ENCODE measurements around the gene RNH1. TPM values are rescaled to one million over a fixed set of nuclear protein-coding genes. Genes with fewer than 3 reads are reported as not detected.

RNH1 gene
- total RNA-seq, 1 donor from 2014 or later: 237 TPM

GRCh38 chr11:488579-488978 lies 18.5 kb downstream of the RNH1 start:
- peaks cover 5% of the 10 kb centered on the region for H3K4me1 ChIP-seq
- ATAC-seq (no peak), DNase-seq (no peak)
- H3K27me3 ChIP-seq (ENCODE audit: low read depth): no peaks in the 10 kb centered on the region
- H3K9me3 ChIP-seq: no peaks in the 10 kb centered on the region
- intact Hi-C loops (cut with DNase I): no loop called here
- H3K4me3 ChIP-seq: no peak overlapping the region
- no peak for TF ChIP-seq CTCF (IDR thresholded peaks at IDR 0.05)
- no peak overlapping the region for H3K27ac ChIP-seq
- peaks cover 39% of the 10 kb centered on the region for H3K36me3 ChIP-seq

GRCh38 chr11:488062-488461 lies 19.0 kb downstream of the RNH1 start:
- Histone ChIP-seq H3K27me3 (ENCODE audit: low read depth) (no peaks in the 10 kb centered on the region), H3K27ac (no peak overlapping the region), H3K9me3 (no peaks in the 10 kb centered on the region), H3K4me1 (peaks cover 6% of the 10 kb centered on the region), H3K4me3 (no peak overlapping the region), H3K36me3 (peaks cover 34% of the 10 kb centered on the region)
- intact Hi-C loops (cut with DNase I): no loop called here
- no peak for TF ChIP-seq CTCF (IDR thresholded peaks at IDR 0.05)
- no peak for DNase-seq
- no peak for ATAC-seq

GRCh38 chr11:487571-488021 lies 19.4 kb downstream of the RNH1 start:
- DNase-seq: no peak
- no peak overlapping the region for H3K4me3 ChIP-seq
- TF ChIP-seq CTCF (IDR thresholded peaks at IDR 0.05): no peak
- no peak for ATAC-seq
- intact Hi-C loops (cut with DNase I): no loop called here
- no peaks in the 10 kb centered on the region for H3K9me3 ChIP-seq
- H3K27me3 ChIP-seq (ENCODE audit: low read depth): no peaks in the 10 kb centered on the region
- H3K36me3 ChIP-seq: peaks cover 29% of the 10 kb centered on the region
- no peak overlapping the region for H3K27ac ChIP-seq
- peaks cover 6% of the 10 kb centered on the region for H3K4me1 ChIP-seq

- no peak overlapping the region for H3K27ac ChIP-seq
- ATAC-seq (no peak), DNase-seq (no peak)
- no peak for TF ChIP-seq CTCF (IDR thresholded peaks at IDR 0.05)
- no peaks in the 10 kb centered on the region for H3K9me3 ChIP-seq
- peaks cover 24% of the 10 kb centered on the region for H3K36me3 ChIP-seq
- H3K27me3 ChIP-seq (ENCODE audit: low read depth): no peaks in the 10 kb centered on the region
- peaks cover 6% of the 10 kb centered on the region for H3K4me1 ChIP-seq
- H3K4me3 ChIP-seq: no peak overlapping the region
- intact Hi-C loops (cut with DNase I): no loop called here
Observed at GRCh38 chr11:486189-486588, 20.9 kb downstream of the RNH1 start.

- Histone ChIP-seq H3K27me3 (ENCODE audit: low read depth) (no peaks in the 10 kb centered on the region), H3K4me1 (peaks cover 6% of the 10 kb centered on the region), H3K27ac (no peak overlapping the region), H3K36me3 (peaks cover 9% of the 10 kb centered on the region), H3K9me3 (no peaks in the 10 kb centered on the region), H3K4me3 (no peak overlapping the region)
- intact Hi-C loops (cut with DNase I): no loop called here
- DNase-seq: no peak
- ATAC-seq: peak in 1 of 2 donors; percentile 7
- no peak for TF ChIP-seq CTCF (IDR thresholded peaks at IDR 0.05)
Observed at GRCh38 chr11:484616-485015, 22.4 kb downstream of the RNH1 start.

GRCh38 chr11:479311-479710 lies 27.7 kb downstream of the RNH1 start:
- no peak for DNase-seq
- no peaks in the 10 kb centered on the region for H3K36me3 ChIP-seq
- intact Hi-C loops (cut with DNase I): no loop called here

More at GRCh38 chr11:479311-479710, 27.7 kb downstream of the RNH1 start:
- Histone ChIP-seq H3K27ac (no peak overlapping the region), H3K4me3 (no peak overlapping the region), H3K9me3 (no peaks in the 10 kb centered on the region), H3K4me1 (peaks cover 6% of the 10 kb centered on the region), H3K27me3 (ENCODE audit: low read depth) (no peaks in the 10 kb centered on the region)
- no peak for TF ChIP-seq CTCF (IDR thresholded peaks at IDR 0.05)
- no peak for ATAC-seq

Data from lower lobe of right lung (tissue), 2 donors.